ENCODE measurements around the gene BCO2.

GRCh38 chr11:112150517-112150916 is 24.8 kb upstream of the BCO2 start:
- TF ChIP-seq CTCF (IDR thresholded peaks at IDR 0.05) (no peak), POLR2A (IDR thresholded peaks at IDR 0.05) (no peak)

Measured in ovary (tissue), 3 donors.